Testis (tissue), 3 donors: ENCODE measurements around the gene NLRX1. TPM values are rescaled to one million over a fixed set of nuclear protein-coding genes. Genes with fewer than 3 reads are reported as not detected.

Experiments used
- DNase-seq: peaks from one replicate; pipeline ENCODE4 v3.0.0-alpha.2; 2019
- H3K27ac ChIP-seq, 2 donors: fragments of 200-600 bp; sonication (generic); one replicate each; pipeline ENCODE4 v1.5.1; 2019
- H3K27me3 ChIP-seq: fragments of 200-600 bp; sonication (generic); one replicate; pipeline ENCODE4 v1.5.1; 2019
- H3K36me3 ChIP-seq: fragments of 200-600 bp; sonication (generic); one replicate; pipeline ENCODE4 v1.5.1; 2017; ENCODE audit warnings: low read depth; ENCODE audit errors: missing control alignments
- H3K4me1 ChIP-seq: fragments of 200-600 bp; sonication (generic); one replicate; pipeline ENCODE4 v1.5.1; 2019
- H3K4me3 ChIP-seq, 2 donors: fragments of 200-600 bp; sonication (generic); one replicate each; pipeline ENCODE4 v1.5.1; 2017 to 2019
- H3K9me3 ChIP-seq: fragments of 200-600 bp; sonication (generic); one replicate; pipeline ENCODE4 v1.5.1; 2017
- POLR2A ChIP-seq: fragments of 450-650 bp; IDR thresholded peaks from one replicate; pipeline ENCODE4 v1.6.1; 2017; ENCODE audit warnings: antibody characterized with exemption, mild to moderate bottlenecking, moderate library complexity
- WGBS, 2 donors: methylation state at CpG; one replicate each; pipeline ENCODE4 v1.1.5; 2018; 5-methylcytosine and 5-hydroxymethylcytosine counted together
- intact Hi-C: fragments of 100-400 bp; cut with DNase I; formaldehyde crosslinking; loops from one replicate; pipeline ENCODE4 v1.15.1; 2023; ENCODE audit warnings: low total_unique reads
- polyA plus RNA-seq: library from polyadenylated mRNA; stranded (reverse); fragments of 350-450 nt; fragmentation: Illumina TruSeq; extraction: RNeasy Lipid Tissue Mini Kit (QIAGEN cat#74804); gene quantifications from one replicate; pipeline ENCODE4 v1.2.3, GENCODE V29; 2014; ENCODE audit warnings: low read depth, low replicate concordance; ENCODE audit not compliant: insufficient read depth
- total RNA-seq, 2 donors: library from RNA; depleted of rRNA; stranded (reverse); fragments of >200 nt; gene quantifications; one replicate each; pipeline ENCODE4 v1.2.3, GENCODE V29; 2016
- TF ChIP-seq, protein P1 (sequence below), 3 experiments: fragments of 450-650 bp in 2 of 3; fragments of 200-600 bp in 1 of 3; sonication (generic) in 1 of 3; IDR thresholded peaks; one replicate each; pipeline ENCODE4 v1.5.1; 2016 to 2019; ENCODE audit warnings: antibody characterized with exemption in 3 of 3, mild to moderate bottlenecking in 2 of 3, moderate library complexity in 1 of 3

NLRX1 gene
- total and polyA plus RNA-seq, 3 donors from 2014 or later, result 9.4 to 21.4 (median 16.2) TPM

DNA sequence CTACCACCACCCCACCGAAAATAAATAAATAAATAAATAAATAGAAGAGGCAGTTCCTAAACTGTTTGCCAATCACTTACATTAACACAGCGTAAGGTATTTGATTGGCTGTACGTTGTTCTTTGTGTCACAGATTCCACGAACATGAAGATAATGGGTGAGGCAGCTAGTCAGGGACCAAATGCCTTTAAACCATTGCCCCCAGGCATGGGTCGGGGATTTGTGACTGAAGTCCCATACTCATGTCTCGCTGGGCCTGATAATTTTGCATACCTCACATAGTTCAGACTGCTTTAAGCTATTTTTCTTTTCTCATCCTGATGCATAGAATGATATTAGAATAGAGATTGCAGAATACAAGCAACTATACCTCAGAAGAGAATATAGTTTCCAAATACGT lies 34.0 kb downstream of the NLRX1 start:
- WGBS, 2 donors, result 92% methylated on average over 7 of the region's 7 CpGs
- no peak overlapping the region for H3K4me3 ChIP-seq
- intact Hi-C loops, result no loop called here
- H3K27me3 ChIP-seq, result no peaks in the 10 kb centered on the region
- no peaks in the 10 kb centered on the region for H3K36me3 ChIP-seq
- no peak for TF ChIP-seq POLR2A
- TF ChIP-seq, protein P1, sequence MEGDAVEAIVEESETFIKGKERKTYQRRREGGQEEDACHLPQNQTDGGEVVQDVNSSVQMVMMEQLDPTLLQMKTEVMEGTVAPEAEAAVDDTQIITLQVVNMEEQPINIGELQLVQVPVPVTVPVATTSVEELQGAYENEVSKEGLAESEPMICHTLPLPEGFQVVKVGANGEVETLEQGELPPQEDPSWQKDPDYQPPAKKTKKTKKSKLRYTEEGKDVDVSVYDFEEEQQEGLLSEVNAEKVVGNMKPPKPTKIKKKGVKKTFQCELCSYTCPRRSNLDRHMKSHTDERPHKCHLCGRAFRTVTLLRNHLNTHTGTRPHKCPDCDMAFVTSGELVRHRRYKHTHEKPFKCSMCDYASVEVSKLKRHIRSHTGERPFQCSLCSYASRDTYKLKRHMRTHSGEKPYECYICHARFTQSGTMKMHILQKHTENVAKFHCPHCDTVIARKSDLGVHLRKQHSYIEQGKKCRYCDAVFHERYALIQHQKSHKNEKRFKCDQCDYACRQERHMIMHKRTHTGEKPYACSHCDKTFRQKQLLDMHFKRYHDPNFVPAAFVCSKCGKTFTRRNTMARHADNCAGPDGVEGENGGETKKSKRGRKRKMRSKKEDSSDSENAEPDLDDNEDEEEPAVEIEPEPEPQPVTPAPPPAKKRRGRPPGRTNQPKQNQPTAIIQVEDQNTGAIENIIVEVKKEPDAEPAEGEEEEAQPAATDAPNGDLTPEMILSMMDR (IDR thresholded peaks at IDR 0.05), result no peak
- no peaks in the 10 kb centered on the region for H3K4me1 ChIP-seq
- no peak for DNase-seq
- no peak overlapping the region for H3K27ac ChIP-seq
- H3K9me3 ChIP-seq, result no peaks in the 10 kb centered on the region

DNA sequence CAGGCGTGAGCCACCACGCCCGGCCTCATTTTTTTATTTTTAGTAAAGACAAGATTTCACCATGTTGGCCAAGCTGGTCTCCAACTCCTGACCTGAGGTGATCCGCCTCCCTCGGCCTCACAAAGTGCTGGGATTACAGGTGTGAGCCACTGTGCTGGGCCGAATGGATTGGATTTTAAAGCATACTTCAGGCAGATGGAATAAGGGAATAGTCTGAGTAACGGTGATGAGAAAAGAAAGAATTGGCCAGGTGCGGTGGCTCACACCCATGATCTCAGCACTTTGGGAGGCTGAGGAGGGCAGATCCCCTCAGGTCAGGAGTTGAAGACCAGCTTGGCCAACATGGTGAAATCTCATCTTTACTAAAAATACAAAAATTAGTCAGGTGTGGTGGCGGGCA lies 35.5 kb downstream of the NLRX1 start:
- no peak overlapping the region for H3K27ac ChIP-seq
- intact Hi-C loops, result no loop called here
- no peaks in the 10 kb centered on the region for H3K27me3 ChIP-seq
- no peak for TF ChIP-seq POLR2A
- TF ChIP-seq, protein P1 (IDR thresholded peaks at IDR 0.05), result no peak
- no peaks in the 10 kb centered on the region for H3K9me3 ChIP-seq
- no peaks in the 10 kb centered on the region for H3K36me3 ChIP-seq
- no peak for DNase-seq
- WGBS, 2 donors, result 95 to 96% methylated on average over 9 of the region's 9 CpGs
- no peak overlapping the region for H3K4me3 ChIP-seq
- H3K4me1 ChIP-seq, result no peaks in the 10 kb centered on the region

DNA sequence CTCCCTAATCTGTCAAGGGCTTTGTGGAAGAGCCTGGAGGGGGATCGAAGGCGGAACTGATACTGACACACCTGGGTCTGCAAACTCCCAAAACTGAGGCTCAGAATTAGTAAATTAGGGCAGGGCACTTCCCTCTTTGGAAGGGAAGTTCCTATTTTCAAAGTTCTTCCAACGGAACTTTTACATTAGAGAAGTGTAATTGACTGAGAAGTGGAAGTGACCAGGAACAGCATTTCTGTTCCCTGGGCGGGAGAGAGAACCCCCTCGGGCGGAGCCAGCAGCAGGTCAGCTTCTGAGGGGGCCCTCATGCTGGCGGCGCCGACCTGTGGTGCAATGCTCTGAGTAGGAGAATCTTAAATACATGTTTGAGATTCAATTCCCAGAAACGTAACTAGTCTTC lies 36.6 kb downstream of the NLRX1 start:
- H3K4me1 ChIP-seq, result no peaks in the 10 kb centered on the region
- no peaks in the 10 kb centered on the region for H3K9me3 ChIP-seq
- WGBS, 2 donors, result 18 to 41% methylated on average over 10 of the region's 10 CpGs
- no peaks in the 10 kb centered on the region for H3K27me3 ChIP-seq
- TF ChIP-seq POLR2A, result no peak
- TF ChIP-seq, protein P1 (IDR thresholded peaks at IDR 0.05), result no peak
- peak overlapping the region in 1 of 2 donors; percentile 98 for H3K27ac ChIP-seq
- no peaks in the 10 kb centered on the region for H3K36me3 ChIP-seq
- DNase-seq, result no peak
- intact Hi-C loops, result loop anchor here (5.0 kb wide), 1 partner anchor 117 kb away; no protein-coding TSS in a partner anchor
- H3K4me3 ChIP-seq, result peak overlapping the region; percentile 90 to 91

DNA sequence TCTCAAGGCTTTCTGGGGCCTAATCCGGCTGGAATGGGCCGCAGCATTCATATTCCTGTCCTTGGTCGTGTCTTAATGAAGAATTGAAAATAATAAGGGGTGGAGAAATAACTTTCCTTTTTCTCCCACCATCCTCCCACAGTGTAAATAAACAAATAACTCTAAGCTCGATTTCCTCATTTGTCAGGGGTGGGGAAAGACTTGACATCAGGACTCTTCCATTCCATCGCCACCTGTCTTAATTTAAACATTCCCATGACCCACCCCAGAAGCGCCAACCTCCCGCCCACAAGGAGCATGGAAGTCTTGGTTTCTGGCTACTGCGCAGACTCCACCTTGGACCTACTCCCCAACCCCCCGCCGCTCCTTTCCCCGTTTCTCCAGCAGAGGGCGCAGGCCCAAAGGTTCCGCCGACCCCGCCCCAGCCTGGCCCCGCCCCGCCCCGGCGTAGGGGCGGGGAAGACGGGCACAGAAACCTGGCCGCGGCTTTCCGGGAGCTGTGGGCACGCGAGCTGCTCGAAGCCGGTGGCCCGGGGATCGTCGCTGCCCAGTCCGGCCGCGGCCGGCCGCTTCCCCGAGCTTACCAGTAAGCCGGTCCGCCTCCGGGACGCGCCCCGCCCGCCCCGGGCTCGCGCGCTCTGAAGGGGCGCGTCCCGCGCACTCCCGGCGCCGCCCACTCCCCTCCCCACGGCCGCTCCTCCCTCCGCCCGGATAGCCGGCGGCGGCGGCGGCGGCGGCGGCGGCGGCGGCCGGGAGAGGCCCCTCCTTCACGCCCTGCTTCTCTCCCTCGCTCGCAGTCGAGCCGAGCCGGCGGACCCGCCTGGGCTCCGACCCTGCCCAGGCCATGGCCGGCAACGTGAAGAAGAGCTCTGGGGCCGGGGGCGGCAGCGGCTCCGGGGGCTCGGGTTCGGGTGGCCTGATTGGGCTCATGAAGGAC lies 37.3 kb downstream of the NLRX1 start, which contains the start of gene CBL:
Gene CBL, plus strand, starts transcription at position 766 of the 937 bp plus-strand sequence. Its CDS starts 79 bp downstream, at position 845.
- peak; percentile 97 for DNase-seq
- 0 to 1% methylated on average over 8 to 65 of the region's 88 CpGs for WGBS, 2 donors

More for the DNA sequence above, 37.3 kb downstream of the NLRX1 start, which contains the start of gene CBL:
- intact Hi-C loops, result loop anchor here (5.0 kb wide), 1 partner anchor 116 kb away; no protein-coding TSS in a partner anchor
- Histone ChIP-seq H3K27ac (peak within 1 kb of the TSS; percentile 86 to 98), H3K9me3 (no peaks in the 10 kb centered on the region), H3K36me3 (no peaks in the 10 kb centered on the region), H3K27me3 (no peaks in the 10 kb centered on the region), H3K4me3 (peak within 1 kb of the TSS; percentile 90 to 91), H3K4me1 (no peaks in the 10 kb centered on the region)
- no peak for TF ChIP-seq POLR2A
- TF ChIP-seq, protein P1 (IDR thresholded peaks at IDR 0.05), result peak; percentile 64 to 93 (median 89)
